Measurements from ENCODE around the gene CLIC4. TPM values are rescaled to one million over a fixed set of nuclear protein-coding genes. Genes with fewer than 3 reads are reported as not detected.
"Not testable (repeated sequence)": the region's sequence is repeated elsewhere in the genome, so short reads cannot be mapped to it uniquely, and the experiment has no call there.

The CLIC4 gene
- total RNA-seq, 2 donors from 2014 or later: 740 to 777 TPM

GRCh38 chr1:24795236-24795635, 50.0 kb downstream of the CLIC4 start:
- no peak for DNase-seq (ENCODE audit: low spot score)
- ATAC-seq (ENCODE audit: insufficient number of reproducible peaks, low FRiP score, low read depth): no peak
- no peak for TF ChIP-seq CTCF (IDR thresholded peaks at IDR 0.05)
- Histone ChIP-seq H3K36me3 (peaks cover 5% of the 10 kb centered on the region), H3K4me1 (ENCODE audit: control insufficient read depth in 1 of 2, low read depth in 2 of 2) (peaks cover 41 to 63% of the 10 kb centered on the region in 2 donors), H3K4me3 (no peak overlapping the region), H3K9me3 (no peaks in the 10 kb centered on the region), H3K27me3 (replicated peaks; ENCODE audit: insufficient read depth) (no peaks in the 10 kb centered on the region), H3K27ac (peak overlapping the region; percentile 73 to 77)

- H3K4me1 ChIP-seq (ENCODE audit: control insufficient read depth in 1 of 2, low read depth in 2 of 2): peaks cover 42 to 56% of the 10 kb centered on the region in 2 donors
- ATAC-seq (ENCODE audit: insufficient number of reproducible peaks, low FRiP score, low read depth) (no peak), DNase-seq (ENCODE audit: low spot score) (no peak)
- peak overlapping the region; percentile 39 to 77 for H3K27ac ChIP-seq
- peaks cover 5% of the 10 kb centered on the region for H3K36me3 ChIP-seq
- no peaks in the 10 kb centered on the region for H3K9me3 ChIP-seq
- no peak for TF ChIP-seq CTCF (IDR thresholded peaks at IDR 0.05)
- H3K27me3 ChIP-seq (replicated peaks; ENCODE audit: insufficient read depth): no peaks in the 10 kb centered on the region
- H3K4me3 ChIP-seq: no peak overlapping the region
Observed at GRCh38 chr1:24796524-24796923, 51.3 kb downstream of the CLIC4 start.

- H3K27ac ChIP-seq; H3K4me3 ChIP-seq; ATAC-seq (ENCODE audit: insufficient number of reproducible peaks, low FRiP score, low read depth); H3K27me3 ChIP-seq (replicated peaks; ENCODE audit: insufficient read depth); H3K36me3 ChIP-seq; H3K9me3 ChIP-seq; DNase-seq (ENCODE audit: low spot score): not testable (repeated sequence)
- peaks cover 54 to 61% of the 10 kb centered on the region in 2 donors for H3K4me1 ChIP-seq (ENCODE audit: control insufficient read depth in 1 of 2, low read depth in 2 of 2)
Observed at GRCh38 chr1:24799242-24799641, 54.0 kb downstream of the CLIC4 start.

- no peaks in the 10 kb centered on the region for H3K27me3 ChIP-seq (replicated peaks; ENCODE audit: insufficient read depth)
- no peak for ATAC-seq (ENCODE audit: insufficient number of reproducible peaks, low FRiP score, low read depth)
- peaks cover 5% of the 10 kb centered on the region for H3K36me3 ChIP-seq
- peaks cover 45 to 59% of the 10 kb centered on the region in 2 donors for H3K4me1 ChIP-seq (ENCODE audit: control insufficient read depth in 1 of 2, low read depth in 2 of 2)
- TF ChIP-seq CTCF (IDR thresholded peaks at IDR 0.05): no peak
- no peaks in the 10 kb centered on the region for H3K9me3 ChIP-seq
- no peak overlapping the region for H3K4me3 ChIP-seq
- DNase-seq (ENCODE audit: low spot score): no peak
- peak overlapping the region; percentile 66 to 78 for H3K27ac ChIP-seq
Observed at GRCh38 chr1:24801176-24801575, 55.9 kb downstream of the CLIC4 start.

- no peak for TF ChIP-seq CTCF (IDR thresholded peaks at IDR 0.05)
- no peak overlapping the region for H3K4me3 ChIP-seq
- peak; percentile 40 for ATAC-seq (ENCODE audit: insufficient number of reproducible peaks, low FRiP score, low read depth)
- peak overlapping the region; percentile 68 to 78 for H3K27ac ChIP-seq
- H3K4me1 ChIP-seq (ENCODE audit: control insufficient read depth in 1 of 2, low read depth in 2 of 2): peaks cover 57 to 72% of the 10 kb centered on the region in 2 donors
- no peaks in the 10 kb centered on the region for H3K27me3 ChIP-seq (replicated peaks; ENCODE audit: insufficient read depth)
- no peak for DNase-seq (ENCODE audit: low spot score)
- no peaks in the 10 kb centered on the region for H3K36me3 ChIP-seq
- no peaks in the 10 kb centered on the region for H3K9me3 ChIP-seq
Observed at GRCh38 chr1:24803220-24803619, 58.0 kb downstream of the CLIC4 start.

GRCh38 chr1:24803987-24804530, 58.8 kb downstream of the CLIC4 start:
- TF ChIP-seq CTCF (IDR thresholded peaks at IDR 0.05): no peak
- Histone ChIP-seq H3K4me3 (no peak overlapping the region), H3K36me3 (no peaks in the 10 kb centered on the region), H3K4me1 (ENCODE audit: control insufficient read depth in 1 of 2, low read depth in 2 of 2) (peaks cover 58 to 77% of the 10 kb centered on the region in 2 donors), H3K27ac (peak overlapping the region; percentile 68 to 78), H3K27me3 (replicated peaks; ENCODE audit: insufficient read depth) (no peaks in the 10 kb centered on the region), H3K9me3 (no peaks in the 10 kb centered on the region)
- no peak for DNase-seq (ENCODE audit: low spot score)
- ATAC-seq (ENCODE audit: insufficient number of reproducible peaks, low FRiP score, low read depth): no peak

Data from thoracic aorta (tissue), 2 donors.